Bronchial epithelial cell (primary cell): ENCODE results near the gene MOGAT1. TPM values are rescaled to one million over a fixed set of nuclear protein-coding genes. Genes with fewer than 3 reads are reported as not detected.

Experiments
- DNase-seq: peaks from one replicate; pipeline ENCODE4 v3.0.0-alpha.2; 2010; ENCODE audit warnings: low read depth
- FAIRE-seq: peaks from 2 replicates; lab custom pipeline; 2011; peaks lifted over from hg19 to GRCh38; lab: Jason Lieb, UNC
- H3K27me3 ChIP-seq: 2 replicates; pipeline ENCODE4 v1.5.1; 2011; ENCODE audit warnings: low read length; ENCODE audit not compliant: control insufficient read depth, insufficient read depth
- H3K36me3 ChIP-seq: 2 replicates; pipeline ENCODE4 v1.5.1; 2011; ENCODE audit warnings: low read length; ENCODE audit not compliant: control insufficient read depth, insufficient read depth
- H3K4me3 ChIP-seq: 2 replicates; pipeline ENCODE4 v1.5.1; 2011; ENCODE audit warnings: mild to moderate bottlenecking, low read depth, low read length, control low read depth
- total RNA-seq: library from RNA; depleted of rRNA; stranded (reverse); fragments of >200 nt; gene quantifications from 2 replicates; pipeline ENCODE4 v1.2.1, GENCODE V29; 2014
- TF ChIP-seq, protein P1 (sequence below): IDR thresholded peaks from 2 replicates; pipeline ENCODE4 v1.5.1; 2011; ENCODE audit warnings: mild to moderate bottlenecking, moderate library complexity, low read length, control low read depth, inconsistent platforms; ENCODE audit not compliant: insufficient read depth, severe bottlenecking

Gene MOGAT1
- total RNA-seq, 1 donor from 2014 or later, result not detected

DNA sequence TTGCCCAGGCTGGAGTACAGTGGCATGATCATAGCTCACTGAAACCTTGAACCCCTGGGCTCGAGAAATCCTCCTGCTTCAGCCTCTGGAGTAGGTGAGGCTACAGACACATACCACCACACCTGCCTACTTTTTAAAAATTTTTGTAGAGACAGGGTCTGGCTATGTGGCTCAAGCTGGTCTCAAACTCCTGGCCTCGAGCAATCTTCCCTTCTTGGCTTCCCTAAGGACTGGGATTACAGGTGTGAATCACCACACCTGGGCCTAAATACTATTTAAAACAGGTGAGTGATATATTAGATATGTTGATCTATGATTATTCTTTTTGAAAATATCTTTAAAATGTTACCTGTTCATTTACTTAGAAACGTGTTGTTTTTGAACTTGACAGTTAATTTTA is 57.2 kb downstream of the MOGAT1 start:
- FAIRE-seq, result no peak
- Histone ChIP-seq H3K4me3 (no peak overlapping the region), H3K36me3 (no peaks in the 10 kb centered on the region), H3K27me3 (no peaks in the 10 kb centered on the region)
- DNase-seq, result no peak
- TF ChIP-seq, protein P1, sequence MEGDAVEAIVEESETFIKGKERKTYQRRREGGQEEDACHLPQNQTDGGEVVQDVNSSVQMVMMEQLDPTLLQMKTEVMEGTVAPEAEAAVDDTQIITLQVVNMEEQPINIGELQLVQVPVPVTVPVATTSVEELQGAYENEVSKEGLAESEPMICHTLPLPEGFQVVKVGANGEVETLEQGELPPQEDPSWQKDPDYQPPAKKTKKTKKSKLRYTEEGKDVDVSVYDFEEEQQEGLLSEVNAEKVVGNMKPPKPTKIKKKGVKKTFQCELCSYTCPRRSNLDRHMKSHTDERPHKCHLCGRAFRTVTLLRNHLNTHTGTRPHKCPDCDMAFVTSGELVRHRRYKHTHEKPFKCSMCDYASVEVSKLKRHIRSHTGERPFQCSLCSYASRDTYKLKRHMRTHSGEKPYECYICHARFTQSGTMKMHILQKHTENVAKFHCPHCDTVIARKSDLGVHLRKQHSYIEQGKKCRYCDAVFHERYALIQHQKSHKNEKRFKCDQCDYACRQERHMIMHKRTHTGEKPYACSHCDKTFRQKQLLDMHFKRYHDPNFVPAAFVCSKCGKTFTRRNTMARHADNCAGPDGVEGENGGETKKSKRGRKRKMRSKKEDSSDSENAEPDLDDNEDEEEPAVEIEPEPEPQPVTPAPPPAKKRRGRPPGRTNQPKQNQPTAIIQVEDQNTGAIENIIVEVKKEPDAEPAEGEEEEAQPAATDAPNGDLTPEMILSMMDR, result no peak

DNA sequence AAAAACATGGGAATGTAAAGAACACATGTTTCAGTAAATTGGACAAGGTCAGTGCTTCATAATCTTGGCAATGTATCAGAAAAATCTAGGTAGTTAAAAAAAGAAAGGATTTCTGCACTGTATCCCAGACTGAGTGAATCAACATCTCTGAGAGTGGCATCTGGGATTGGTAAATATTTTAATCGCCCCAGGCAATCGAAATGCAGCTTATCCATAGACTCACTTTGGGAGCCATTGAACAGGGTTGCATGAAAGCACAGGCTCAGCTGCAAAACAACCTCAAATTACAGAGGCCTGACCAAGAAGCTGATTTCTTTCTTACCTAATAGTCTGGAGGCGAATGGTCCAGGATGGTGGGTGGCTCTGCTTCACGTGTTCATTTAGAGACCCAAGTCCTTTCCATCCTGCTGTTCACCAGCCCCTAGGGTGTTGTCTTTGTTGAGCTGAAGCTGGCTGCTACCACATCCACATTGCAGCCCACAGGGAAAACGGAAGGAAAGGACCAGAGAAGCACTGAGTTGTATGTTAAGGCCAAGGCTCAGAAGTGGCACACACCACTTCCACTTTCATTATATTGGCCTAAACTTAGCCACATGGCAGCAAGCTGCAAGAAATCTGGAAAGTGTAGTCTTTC is 59.0 kb downstream of the MOGAT1 start:
- TF ChIP-seq, protein P1, result no peak
- FAIRE-seq (no peak), DNase-seq (no peak)
- H3K36me3 ChIP-seq, result no peaks in the 10 kb centered on the region
- no peak overlapping the region for H3K4me3 ChIP-seq
- H3K27me3 ChIP-seq, result no peaks in the 10 kb centered on the region

DNA sequence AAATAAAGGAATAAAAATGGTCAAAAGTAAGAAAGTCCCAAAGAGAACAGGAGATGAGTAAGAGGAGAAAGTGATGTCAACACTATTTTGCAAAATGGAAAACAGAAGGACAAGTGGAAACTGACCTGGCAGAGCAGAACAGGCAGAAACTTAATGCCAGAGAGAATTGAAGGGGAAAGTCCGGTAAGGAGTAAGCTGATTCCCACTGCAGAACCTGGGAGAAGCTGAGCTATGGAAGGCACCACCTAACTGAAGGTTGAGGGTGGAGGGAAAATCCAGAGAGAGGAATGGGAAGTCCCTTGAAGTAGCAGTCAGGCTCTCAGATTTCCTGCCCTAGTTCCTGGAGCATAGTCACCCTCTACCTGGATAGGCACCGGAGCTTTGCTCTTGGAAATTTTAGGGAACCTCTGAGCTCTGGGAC is 59.8 kb downstream of the MOGAT1 start:
- DNase-seq, result peak; percentile 48
- Histone ChIP-seq H3K27me3 (no peaks in the 10 kb centered on the region), H3K4me3 (no peak overlapping the region), H3K36me3 (no peaks in the 10 kb centered on the region)
- peak; percentile 62 for FAIRE-seq
- TF ChIP-seq, protein P1, result no peak

DNA sequence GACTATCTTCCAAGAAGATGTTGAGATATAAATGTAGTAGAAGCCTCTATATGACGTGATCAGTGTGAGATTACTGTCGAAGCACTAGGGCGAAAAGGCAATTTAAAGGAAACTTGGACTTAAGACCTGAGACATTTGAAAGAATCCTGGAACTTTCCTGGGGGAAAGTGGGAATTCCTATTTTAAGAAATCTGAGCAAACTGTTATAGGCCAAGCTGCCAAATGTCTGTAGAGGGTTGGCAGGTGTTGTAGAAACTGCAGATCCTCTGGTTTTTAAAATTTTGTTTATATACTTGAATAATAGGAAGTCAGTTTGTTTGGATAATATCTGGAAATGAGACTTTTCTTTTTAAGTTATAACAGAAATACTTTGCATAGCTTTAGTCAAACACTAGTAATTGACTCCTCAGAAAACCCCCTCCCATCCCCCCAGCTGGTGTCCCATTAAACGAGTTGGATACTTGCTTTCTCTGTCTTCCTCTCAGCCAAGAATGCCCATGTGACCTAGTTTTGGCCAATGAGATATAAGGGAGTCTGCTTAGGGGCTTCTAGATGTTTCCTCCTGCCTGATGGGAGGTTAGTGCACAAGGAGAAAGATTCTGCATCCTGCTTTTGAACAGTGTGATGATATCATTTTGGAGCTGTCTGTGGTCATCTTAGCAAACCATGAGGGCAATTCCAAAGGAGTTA is 61.2 kb downstream of the MOGAT1 start:
- DNase-seq (no peak), FAIRE-seq (no peak)
- no peak overlapping the region for H3K4me3 ChIP-seq
- H3K27me3 ChIP-seq, result no peaks in the 10 kb centered on the region
- H3K36me3 ChIP-seq, result no peaks in the 10 kb centered on the region
- TF ChIP-seq, protein P1, result no peak

DNA sequence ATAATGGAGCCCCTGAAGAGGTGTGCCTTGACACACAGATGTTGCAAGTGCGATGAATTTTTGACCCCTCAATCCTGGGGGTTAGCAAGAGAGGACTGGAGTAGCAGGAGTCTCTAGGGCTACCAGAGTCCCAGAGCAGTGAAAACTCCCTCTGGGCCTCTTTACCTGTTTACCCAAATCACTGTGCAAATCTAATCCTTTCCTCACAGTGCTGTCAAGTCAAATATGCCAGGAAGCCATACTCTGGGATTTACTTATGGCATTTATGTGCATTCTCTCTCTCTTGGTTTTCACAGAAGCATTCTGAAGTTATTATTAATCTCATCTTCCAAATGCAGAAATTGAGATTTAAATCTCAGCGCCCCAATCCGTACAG is 62.0 kb downstream of the MOGAT1 start:
- Histone ChIP-seq H3K4me3 (no peak overlapping the region), H3K27me3 (no peaks in the 10 kb centered on the region), H3K36me3 (no peaks in the 10 kb centered on the region)
- TF ChIP-seq, protein P1, result no peak
- FAIRE-seq, result no peak
- DNase-seq, result no peak
